ENCODE results near the gene TMEM101. TPM values are rescaled to one million over a fixed set of nuclear protein-coding genes. Genes with fewer than 3 reads are reported as not detected.

TMEM101 gene
- total and polyA plus RNA-seq, 2 of the 13 experiments (the other 11 are each of a cell fraction or from before 2014, with no cell fraction given) = 72.0 to 100 TPM

- TF ChIP-seq EZH2 (conservative IDR thresholded peaks at IDR 0.05; ENCODE audit: low read depth, low read length) (no peak), MED1 (CRISPR knock-in tag; IDR thresholded peaks at IDR 0.05) (peak; percentile 18; the same call in 1 of the 2 replicates), ZNF768 (CRISPR knock-in tag; IDR thresholded peaks at IDR 0.05) (peak; percentile 79), TRAFD1 (CRISPR knock-in tag; IDR thresholded peaks at IDR 0.05; ENCODE audit: borderline replicate concordance) (no peak), HNRNPK (IDR thresholded peaks at IDR 0.05; ENCODE audit: low read depth, low read length, poor library complexity, severe bottlenecking) (no peak), ZNF773 (CRISPR knock-in tag; IDR thresholded peaks at IDR 0.05; ENCODE audit: borderline replicate concordance) (no peak), ZNF687 (CRISPR knock-in tag; IDR thresholded peaks at IDR 0.05) (peak; percentile 39; the same call in 1 of the 2 replicates), RBM39 (IDR thresholded peaks at IDR 0.05; ENCODE audit: low read depth, low read length, poor library complexity, severe bottlenecking) (no peak), ATAD3A (CRISPR knock-in tag; IDR thresholded peaks at IDR 0.05) (no peak), TOE1 (CRISPR knock-in tag; IDR thresholded peaks at IDR 0.05) (no peak), FUBP1 (CRISPR knock-in tag; IDR thresholded peaks at IDR 0.05; ENCODE audit: borderline replicate concordance) (no peak), GABPA (IDR thresholded peaks at IDR 0.05; ENCODE audit: low read depth, low read length) (no peak), GABPA (CRISPR knock-in tag; IDR thresholded peaks at IDR 0.05; ENCODE audit: low read depth) (peak; percentile 29; the same call in 1 of the 2 replicates), TMF1 (CRISPR knock-in tag; IDR thresholded peaks at IDR 0.05; ENCODE audit: low read depth) (no peak), MXI1 (IDR thresholded peaks at IDR 0.05; ENCODE audit: borderline replicate concordance, low read depth, low read length) (peak; percentile 35; the same call in 1 of the 3 replicates), THAP8 (CRISPR knock-in tag; IDR thresholded peaks at IDR 0.05; ENCODE audit: borderline replicate concordance) (no peak), BRCA1 (CRISPR knock-in tag; IDR thresholded peaks at IDR 0.05) (no peak), ZNF235 (CRISPR knock-in tag; IDR thresholded peaks at IDR 0.05; ENCODE audit: borderline replicate concordance) (no peak)
Observed at GRCh38 chr17:44010966-44011647, 3.7 kb downstream of the TMEM101 start (continued).

Measured in HepG2 (cell line).